Activated T-cell treated with anti-CD3 and anti-CD28 coated beads, Interleukin-2, amount 50 U/mL, for 4 hours (primary cell): ENCODE data around the gene DOK3. TPM values are rescaled to one million over a fixed set of nuclear protein-coding genes. Genes with fewer than 3 reads are reported as not detected.

Experiments used
- ATAC-seq, 2 donors: fragments of 200-7000 bp; cut with Tn5 transposase; one replicate each; pipeline ENCODE4 v1.10.0; 2021
- DNase-seq: peaks from one replicate; pipeline ENCODE4 v3.0.0-alpha.2; 2020
- H3K27me3 Mint-ChIP-seq: one replicate; pipeline ENCODE4 v1.8.0; 2021; ENCODE audit warnings: low read depth, mixed read lengths
- H3K36me3 Mint-ChIP-seq: one replicate; pipeline ENCODE4 v1.8.0; 2022; ENCODE audit warnings: mixed read lengths; ENCODE audit not compliant: insufficient read depth
- H3K4me1 Mint-ChIP-seq: one replicate; pipeline ENCODE4 v1.8.0; 2021; ENCODE audit warnings: low read depth, mixed read lengths
- H3K4me3 Mint-ChIP-seq: one replicate; pipeline ENCODE4 v1.8.0; 2021; ENCODE audit warnings: mild to moderate bottlenecking, moderate library complexity, mixed read lengths
- H3K9me3 Mint-ChIP-seq: one replicate; pipeline ENCODE4 v1.8.0; 2021; ENCODE audit warnings: mixed read lengths
- total RNA-seq, 3 donors: library from RNA; stranded (reverse); gene quantifications; one replicate each; pipeline ENCODE4 v1.2.1, GENCODE V29; 2021

The DOK3 gene
- total RNA-seq, 3 donors from 2014 or later = 8.2 to 9.2 (median 8.7) TPM

DNA sequence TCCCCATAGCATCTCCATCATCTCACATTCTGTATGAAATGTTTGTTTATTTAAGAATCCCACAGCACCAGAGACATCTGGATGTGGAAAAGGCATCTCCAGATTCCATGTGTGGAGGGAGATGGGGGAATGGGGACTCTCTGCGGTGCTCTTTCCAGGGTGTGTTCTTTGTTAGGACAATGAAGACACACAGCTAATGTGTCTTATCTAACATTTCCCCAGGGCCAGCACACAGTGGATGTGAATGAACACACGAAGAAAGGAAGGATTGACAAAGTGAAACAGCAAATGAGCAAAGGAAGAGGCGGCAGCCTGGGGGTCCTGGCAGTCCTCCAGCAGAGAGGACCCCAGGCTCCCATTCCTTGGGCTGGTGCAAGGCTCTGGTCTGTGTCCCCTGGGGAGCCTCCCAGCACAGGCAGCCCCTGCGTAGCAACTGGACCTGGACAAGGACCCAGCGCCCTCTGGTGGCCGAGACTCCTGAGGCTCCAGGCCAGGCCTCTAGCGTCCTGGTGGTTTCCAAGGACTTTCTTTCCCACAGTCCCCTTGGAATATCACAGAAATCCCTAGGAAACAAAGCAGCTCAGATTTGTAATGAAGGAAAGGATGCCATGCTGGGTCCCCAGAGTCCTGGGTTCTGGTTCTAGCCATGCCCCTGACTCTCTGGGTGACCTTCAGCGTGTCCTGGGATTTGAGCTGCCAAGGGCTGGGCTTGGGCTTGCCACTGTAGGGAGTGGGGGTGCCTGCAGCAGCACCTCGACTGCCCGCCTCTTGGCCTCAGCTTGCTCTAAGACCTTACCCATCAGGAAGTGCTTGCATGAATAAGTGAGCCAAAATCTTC is 8.7 kb downstream of the DOK3 start:
- DNase-seq (peak; percentile 88), ATAC-seq (peak; percentile 32 to 39)
- peaks cover 20% of the 10 kb centered on the region for H3K4me1 Mint-ChIP-seq
- no peaks in the 10 kb centered on the region for H3K9me3 Mint-ChIP-seq
- H3K4me3 Mint-ChIP-seq = no peak overlapping the region
- peaks cover 1% of the 10 kb centered on the region for H3K27me3 Mint-ChIP-seq
- H3K36me3 Mint-ChIP-seq = no peaks in the 10 kb centered on the region

DNA sequence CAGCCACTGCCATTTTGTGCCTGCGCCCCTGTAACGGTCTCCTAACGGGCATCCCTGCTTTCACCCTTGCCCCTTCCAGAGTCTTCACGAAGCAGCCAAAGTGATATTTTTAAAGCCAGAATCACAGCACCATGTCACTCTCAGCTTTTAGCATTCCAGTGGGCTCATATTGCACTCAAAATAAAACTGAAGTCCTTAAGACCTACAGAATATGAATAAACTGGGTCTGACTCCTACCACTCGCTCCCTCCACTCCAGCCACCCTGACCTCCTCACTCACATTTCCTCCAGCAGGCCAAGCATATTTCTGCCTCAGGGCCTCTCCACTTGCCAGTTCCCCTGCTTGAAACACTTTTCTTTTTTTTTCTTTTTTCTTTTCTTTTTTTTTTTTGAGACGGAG is 9.8 kb downstream of the DOK3 start:
- no peak overlapping the region for H3K4me3 Mint-ChIP-seq
- no peaks in the 10 kb centered on the region for H3K36me3 Mint-ChIP-seq
- H3K9me3 Mint-ChIP-seq = no peaks in the 10 kb centered on the region
- DNase-seq (no peak), ATAC-seq (no peak)
- H3K4me1 Mint-ChIP-seq = peaks cover 20% of the 10 kb centered on the region
- peaks cover 1% of the 10 kb centered on the region for H3K27me3 Mint-ChIP-seq

- peak; percentile 5 to 11 for ATAC-seq
- no peak for DNase-seq
- H3K36me3 Mint-ChIP-seq = no peaks in the 10 kb centered on the region
- no peaks in the 10 kb centered on the region for H3K9me3 Mint-ChIP-seq
- peaks cover 26% of the 10 kb centered on the region for H3K4me1 Mint-ChIP-seq
- peaks cover 1% of the 10 kb centered on the region for H3K27me3 Mint-ChIP-seq
- H3K4me3 Mint-ChIP-seq = peak overlapping the region; percentile 83
Measured at GRCh38 chr5:177498013-177498787, 11.4 kb downstream of the DOK3 start.

- Mint-ChIP-seq H3K27me3 (peaks cover 1% of the 10 kb centered on the region), H3K4me3 (peak within 1 kb of the TSS; percentile 83), H3K4me1 (peaks cover 26% of the 10 kb centered on the region), H3K9me3 (no peaks in the 10 kb centered on the region), H3K36me3 (peaks cover 4% of the 10 kb centered on the region)
- ATAC-seq = peak; percentile 87 to 88
- peak; percentile 93 for DNase-seq
Measured at GRCh38 chr5:177497292-177498012, 12.2 kb downstream of the DOK3 start, which contains the start of gene PDLIM7. TSS of gene PDLIM7 (minus strand) at chr5:177497604. CDS start at chr5:177496512, 1,092 bp downstream.

GRCh38 chr5:177496727-177497291 is 12.8 kb downstream of the DOK3 start:
- Mint-ChIP-seq H3K36me3 (peaks cover 4% of the 10 kb centered on the region), H3K9me3 (no peaks in the 10 kb centered on the region), H3K4me3 (peak overlapping the region; percentile 54), H3K4me1 (peaks cover 22% of the 10 kb centered on the region), H3K27me3 (peaks cover 1% of the 10 kb centered on the region)
- DNase-seq (no peak), ATAC-seq (peak in 1 of 2 donors; percentile 2)

GRCh38 chr5:177496070-177496726 is 13.4 kb downstream of the DOK3 start:
- Mint-ChIP-seq H3K36me3 (peaks cover 4% of the 10 kb centered on the region), H3K27me3 (peaks cover 1% of the 10 kb centered on the region), H3K4me3 (peak overlapping the region; percentile 54), H3K4me1 (peaks cover 22% of the 10 kb centered on the region), H3K9me3 (no peaks in the 10 kb centered on the region)
- ATAC-seq = no peak
- DNase-seq = no peak

DNA sequence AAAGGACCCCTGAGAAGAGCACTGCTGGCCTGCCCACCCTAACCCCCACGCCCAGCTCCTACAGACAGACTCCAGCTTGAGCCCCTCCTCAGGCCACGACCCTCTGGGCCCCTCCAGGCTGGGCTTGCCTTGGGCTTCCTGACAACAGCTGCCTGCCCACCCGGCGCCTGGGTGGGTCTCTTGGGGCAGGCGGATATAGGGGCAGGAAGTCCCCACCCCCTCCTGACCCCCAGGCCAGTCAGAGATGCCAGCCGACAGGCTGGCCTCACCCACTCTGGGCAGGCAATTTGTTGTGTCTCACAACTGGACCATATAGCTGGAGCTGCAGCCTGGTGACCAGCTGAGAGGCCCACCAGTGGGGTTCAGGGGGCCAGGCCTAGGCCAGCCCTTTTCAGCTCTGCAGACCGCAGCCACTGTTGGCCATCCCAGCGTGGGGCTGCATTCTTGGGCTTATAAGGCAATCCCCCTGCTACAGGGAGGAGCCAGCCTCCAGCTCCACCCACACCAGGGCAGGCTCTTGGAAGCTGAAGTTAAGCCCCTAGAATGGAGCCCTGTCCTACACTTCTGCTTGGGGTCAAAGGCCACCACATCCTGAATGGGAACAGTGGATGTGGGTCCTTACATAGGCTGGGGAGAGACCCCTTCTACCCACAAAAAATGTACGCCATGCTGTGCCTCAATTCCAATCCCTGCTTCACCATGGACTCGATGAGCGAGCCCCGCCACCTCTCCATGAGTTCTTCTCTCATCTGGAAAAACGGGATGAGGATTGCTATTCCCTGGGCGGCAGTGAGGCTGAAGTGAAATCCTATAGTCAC is 14.2 kb downstream of the DOK3 start:
- H3K4me3 Mint-ChIP-seq = peak overlapping the region; percentile 11
- peaks cover 20% of the 10 kb centered on the region for H3K4me1 Mint-ChIP-seq
- no peaks in the 10 kb centered on the region for H3K9me3 Mint-ChIP-seq
- no peak for ATAC-seq
- H3K36me3 Mint-ChIP-seq = peaks cover 4% of the 10 kb centered on the region
- no peak for DNase-seq
- H3K27me3 Mint-ChIP-seq = peaks cover 1% of the 10 kb centered on the region

- ATAC-seq (peak; percentile 54 to 58), DNase-seq (no peak)
- no peak overlapping the region for H3K4me3 Mint-ChIP-seq
- no peaks in the 10 kb centered on the region for H3K9me3 Mint-ChIP-seq
- peaks cover 20% of the 10 kb centered on the region for H3K4me1 Mint-ChIP-seq
- peaks cover 1% of the 10 kb centered on the region for H3K27me3 Mint-ChIP-seq
- peaks cover 4% of the 10 kb centered on the region for H3K36me3 Mint-ChIP-seq
Measured at GRCh38 chr5:177494346-177495195, 15.1 kb downstream of the DOK3 start.

DNA sequence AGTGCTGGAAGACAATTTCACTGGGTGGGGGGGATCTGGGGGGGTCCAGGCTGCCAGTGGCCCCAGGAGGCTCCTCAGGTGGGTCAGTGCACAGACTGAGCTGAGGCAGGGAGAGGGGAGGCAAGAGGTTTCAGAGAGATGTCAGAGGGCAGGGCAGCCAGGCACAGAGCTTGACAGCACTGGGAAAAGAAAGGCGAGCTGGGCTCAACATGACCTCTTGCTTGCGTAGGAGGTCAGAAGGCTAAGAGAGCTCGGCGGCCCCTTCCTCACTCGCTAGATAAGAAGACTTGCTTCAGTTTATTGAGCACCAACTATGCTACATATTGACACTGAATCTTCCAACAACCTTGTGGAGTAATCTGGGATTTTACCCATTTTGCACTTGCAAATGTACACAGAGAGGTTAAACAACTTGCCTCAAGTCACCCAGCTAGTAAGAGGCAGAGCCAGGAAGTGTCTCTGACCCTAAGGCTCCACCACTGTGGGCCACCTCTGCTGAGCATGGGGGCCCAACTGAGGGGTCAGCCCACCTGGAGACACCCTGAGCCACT is 15.8 kb downstream of the DOK3 start:
- no peak for DNase-seq
- ATAC-seq = no peak
- H3K36me3 Mint-ChIP-seq = peaks cover 4% of the 10 kb centered on the region
- H3K4me3 Mint-ChIP-seq = no peak overlapping the region
- peaks cover 19% of the 10 kb centered on the region for H3K4me1 Mint-ChIP-seq
- peaks cover 1% of the 10 kb centered on the region for H3K27me3 Mint-ChIP-seq
- no peaks in the 10 kb centered on the region for H3K9me3 Mint-ChIP-seq

GRCh38 chr5:177492841-177493240 is 16.8 kb downstream of the DOK3 start:
- H3K27me3 Mint-ChIP-seq = peaks cover 1% of the 10 kb centered on the region
- DNase-seq (no peak), ATAC-seq (no peak)
- H3K36me3 Mint-ChIP-seq = peaks cover 6% of the 10 kb centered on the region
- H3K4me1 Mint-ChIP-seq = peaks cover 11% of the 10 kb centered on the region
- no peak overlapping the region for H3K4me3 Mint-ChIP-seq
- H3K9me3 Mint-ChIP-seq = no peaks in the 10 kb centered on the region

DNA sequence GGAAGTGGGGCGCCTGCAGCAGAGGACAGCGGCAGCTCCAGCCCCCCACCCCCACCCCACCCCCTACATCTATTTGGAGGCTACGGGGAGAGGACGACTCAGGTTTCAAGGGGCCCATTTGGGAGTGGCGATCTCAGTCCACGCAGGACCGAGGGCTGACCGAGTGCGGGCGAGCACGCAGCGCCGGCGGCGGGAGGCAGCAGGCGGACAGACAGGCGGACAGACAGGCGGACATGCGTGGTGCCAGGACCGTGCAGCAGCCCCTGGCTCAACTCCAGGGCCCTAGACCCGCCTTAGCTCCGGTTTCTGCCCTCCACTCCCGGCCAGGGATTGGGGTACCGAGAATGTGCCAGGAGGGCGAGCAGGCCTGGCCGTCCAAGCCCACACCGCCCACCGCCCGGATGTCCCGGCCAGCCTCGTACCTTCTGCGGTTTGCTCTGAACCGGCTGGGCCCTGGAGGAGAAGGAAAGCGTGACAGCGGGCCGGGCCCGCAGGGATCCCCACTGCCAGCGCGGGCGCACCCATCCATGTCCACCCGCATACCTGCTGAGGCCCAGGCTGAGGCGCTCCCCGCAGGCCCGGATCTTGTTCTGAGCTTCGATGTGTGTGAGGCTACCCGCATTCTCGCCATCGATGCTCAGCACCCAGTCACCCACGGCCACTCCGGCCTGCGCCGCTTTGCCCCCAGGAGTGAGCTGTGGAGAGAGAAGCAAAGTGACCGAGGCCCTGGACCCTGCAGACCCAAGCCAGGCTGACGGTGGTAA is 17.5 kb downstream of the DOK3 start:
- H3K27me3 Mint-ChIP-seq = no peaks in the 10 kb centered on the region
- peaks cover 6% of the 10 kb centered on the region for H3K36me3 Mint-ChIP-seq
- H3K4me3 Mint-ChIP-seq = no peak overlapping the region
- H3K4me1 Mint-ChIP-seq = peaks cover 9% of the 10 kb centered on the region
- ATAC-seq (no peak), DNase-seq (no peak)
- no peaks in the 10 kb centered on the region for H3K9me3 Mint-ChIP-seq
